ENCODE results near the gene DYNC2H1. TPM values are rescaled to one million over a fixed set of nuclear protein-coding genes. Genes with fewer than 3 reads are reported as not detected.

Gene DYNC2H1
- total and polyA plus RNA-seq, 8 donors, result 1.2 to 63.7 (median 14.4) TPM

DNA sequence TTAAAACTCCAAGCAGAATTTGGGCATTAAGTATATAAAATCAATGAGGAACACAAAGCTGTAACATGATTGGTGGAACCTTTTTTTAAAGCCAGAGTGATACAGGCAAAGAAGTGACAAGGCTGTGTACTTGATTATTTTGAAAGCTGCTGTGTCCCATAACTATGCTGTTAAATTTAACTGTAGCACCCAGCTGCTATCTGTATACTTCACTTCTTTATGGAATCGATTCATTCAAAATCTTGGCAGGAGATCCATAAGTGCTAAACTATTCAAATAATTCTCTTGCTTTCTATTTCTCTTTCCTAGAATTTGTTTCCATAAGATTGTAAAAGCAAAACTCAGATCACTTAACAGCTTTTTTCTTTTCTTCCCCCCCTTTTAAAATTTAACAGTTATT lies 231.7 kb downstream of the DYNC2H1 start:
- H3K4me1 ChIP-seq, result no peaks in the 10 kb centered on the region

DNA sequence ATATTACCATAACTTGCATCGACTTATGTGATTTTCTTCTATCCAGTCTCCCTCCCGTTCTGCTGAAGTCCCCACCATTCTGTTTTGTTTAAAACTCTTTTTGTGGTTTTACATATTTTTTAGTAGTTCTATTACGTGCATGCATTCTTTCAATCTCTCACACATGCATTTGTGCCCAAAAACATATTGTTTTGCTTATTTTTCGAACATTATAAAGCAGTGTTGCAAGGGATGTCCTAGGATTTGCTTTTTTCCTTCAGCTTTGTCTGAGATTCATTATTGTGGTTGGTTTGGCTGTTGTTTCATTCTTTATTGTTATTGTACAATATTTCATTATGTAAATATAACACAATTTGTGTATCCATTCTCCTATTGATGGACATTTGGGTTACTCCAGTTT lies 235.7 kb downstream of the DYNC2H1 start:
- H3K36me3 ChIP-seq, result peaks cover 0 to 9% (median 0%) of the 10 kb centered on the region in 4 donors
- TF ChIP-seq POLR2AphosphoS5 (IDR thresholded peaks at IDR 0.05), result no peak
- TF ChIP-seq, protein P1, sequence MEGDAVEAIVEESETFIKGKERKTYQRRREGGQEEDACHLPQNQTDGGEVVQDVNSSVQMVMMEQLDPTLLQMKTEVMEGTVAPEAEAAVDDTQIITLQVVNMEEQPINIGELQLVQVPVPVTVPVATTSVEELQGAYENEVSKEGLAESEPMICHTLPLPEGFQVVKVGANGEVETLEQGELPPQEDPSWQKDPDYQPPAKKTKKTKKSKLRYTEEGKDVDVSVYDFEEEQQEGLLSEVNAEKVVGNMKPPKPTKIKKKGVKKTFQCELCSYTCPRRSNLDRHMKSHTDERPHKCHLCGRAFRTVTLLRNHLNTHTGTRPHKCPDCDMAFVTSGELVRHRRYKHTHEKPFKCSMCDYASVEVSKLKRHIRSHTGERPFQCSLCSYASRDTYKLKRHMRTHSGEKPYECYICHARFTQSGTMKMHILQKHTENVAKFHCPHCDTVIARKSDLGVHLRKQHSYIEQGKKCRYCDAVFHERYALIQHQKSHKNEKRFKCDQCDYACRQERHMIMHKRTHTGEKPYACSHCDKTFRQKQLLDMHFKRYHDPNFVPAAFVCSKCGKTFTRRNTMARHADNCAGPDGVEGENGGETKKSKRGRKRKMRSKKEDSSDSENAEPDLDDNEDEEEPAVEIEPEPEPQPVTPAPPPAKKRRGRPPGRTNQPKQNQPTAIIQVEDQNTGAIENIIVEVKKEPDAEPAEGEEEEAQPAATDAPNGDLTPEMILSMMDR (IDR thresholded peaks at IDR 0.05), result no peak
- no peak for TF ChIP-seq POLR2A (IDR thresholded peaks at IDR 0.05)
- TF ChIP-seq EP300 (IDR thresholded peaks at IDR 0.05), result no peak
- H3K27ac ChIP-seq, result no peak overlapping the region
- intact Hi-C loops (cut with DNase I; ENCODE audit: low total_unique reads), result no loop called here
- H3K4me3 ChIP-seq, result no peak overlapping the region
- H3K4me1 ChIP-seq, result no peaks in the 10 kb centered on the region
- H3K9me3 ChIP-seq, result no peaks in the 10 kb centered on the region
- H3K27me3 ChIP-seq, result no peaks in the 10 kb centered on the region
- DNase-seq, result no peak
- WGBS, 5 donors, result 34 to 79% (median 68%) methylated on average over 4 of the region's 4 CpGs

More for the DNA sequence above, 231.7 kb downstream of the DYNC2H1 start:
- H3K4me3 ChIP-seq, result no peak overlapping the region
- intact Hi-C loops (cut with DNase I; ENCODE audit: low total_unique reads), result no loop called here
- H3K9me3 ChIP-seq, result no peaks in the 10 kb centered on the region
- 32 to 59% (median 49%) methylated on average over 1 of the region's 1 CpG for WGBS, 5 donors
- DNase-seq, result no peak
- TF ChIP-seq, protein P1 (IDR thresholded peaks at IDR 0.05), result no peak
- no peak for TF ChIP-seq EP300 (IDR thresholded peaks at IDR 0.05)
- no peak for TF ChIP-seq POLR2A (IDR thresholded peaks at IDR 0.05)
- no peaks in the 10 kb centered on the region for H3K27me3 ChIP-seq
- no peak overlapping the region for H3K27ac ChIP-seq
- H3K36me3 ChIP-seq, result peaks cover 0 to 21% (median 0%) of the 10 kb centered on the region in 4 donors

DNA sequence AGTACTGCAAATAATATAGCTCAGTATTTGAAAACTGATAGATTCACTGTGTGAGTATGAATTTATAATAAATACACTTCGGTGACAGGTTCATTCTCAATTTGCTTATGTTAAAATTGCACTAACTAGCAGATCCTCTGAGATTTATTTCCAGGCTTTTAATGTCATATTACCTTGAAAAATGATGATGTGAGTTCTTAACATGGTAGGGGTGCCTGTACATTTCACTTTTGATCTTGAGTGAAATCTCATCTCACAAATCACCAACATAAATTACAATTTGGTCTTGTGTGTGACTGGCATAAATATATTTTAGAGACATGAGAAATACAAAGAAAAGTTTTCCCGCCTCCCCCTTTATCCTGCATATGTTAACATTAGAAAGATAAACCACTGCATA lies 240.4 kb downstream of the DYNC2H1 start:
- no peaks in the 10 kb centered on the region for H3K9me3 ChIP-seq
- no peaks in the 10 kb centered on the region for H3K4me1 ChIP-seq
- no peaks in the 10 kb centered on the region for H3K36me3 ChIP-seq
- no peak overlapping the region for H3K4me3 ChIP-seq
- no peak for TF ChIP-seq EP300 (IDR thresholded peaks at IDR 0.05)
- no peak for TF ChIP-seq POLR2AphosphoS5 (IDR thresholded peaks at IDR 0.05)
- TF ChIP-seq, protein P1 (IDR thresholded peaks at IDR 0.05), result no peak
- no peaks in the 10 kb centered on the region for H3K27me3 ChIP-seq
- DNase-seq, result no peak
- no peak overlapping the region for H3K27ac ChIP-seq
- WGBS, 5 donors, result 94 to 98% (median 97%) methylated on average over 2 of the region's 2 CpGs
- intact Hi-C loops (cut with DNase I; ENCODE audit: low total_unique reads), result no loop called here

- Histone ChIP-seq H3K4me3 (no peak overlapping the region), H3K27me3 (no peaks in the 10 kb centered on the region), H3K9me3 (no peaks in the 10 kb centered on the region), H3K4me1 (no peaks in the 10 kb centered on the region), H3K36me3 (peaks cover 0 to 4% (median under 1%) of the 10 kb centered on the region in 4 donors), H3K27ac (no peak overlapping the region)
- intact Hi-C loops (cut with DNase I; ENCODE audit: low total_unique reads), result no loop called here
- TF ChIP-seq, protein P1 (IDR thresholded peaks at IDR 0.05), result no peak
- no peak for TF ChIP-seq POLR2A (IDR thresholded peaks at IDR 0.05)
- TF ChIP-seq EP300 (IDR thresholded peaks at IDR 0.05), result no peak
- no peak for TF ChIP-seq POLR2AphosphoS5 (IDR thresholded peaks at IDR 0.05)
- DNase-seq, result no peak
Measured at GRCh38 chr11:103354656-103355055, 245.4 kb downstream of the DYNC2H1 start.
